Neuronal stem cell (in vitro differentiated cells): ENCODE data around the gene ZNF469.

Experiments used
- DNase-seq: peaks from one replicate; pipeline ENCODE4 v3.0.0-alpha.2; 2013; ENCODE audit warnings: low spot score
- H2AFZ ChIP-seq: one replicate; pipeline ENCODE4 v1.6.1; 2013; ENCODE audit warnings: mild to moderate bottlenecking, low read length, inconsistent platforms
- H2AK5ac ChIP-seq: 2 replicates; pipeline ENCODE4 v1.6.1; 2013; ENCODE audit warnings: low read depth, mild to moderate bottlenecking, inconsistent platforms, low read length, moderate library complexity, mixed read lengths
- H2BK120ac ChIP-seq: 2 replicates; pipeline ENCODE4 v1.6.1; 2013; ENCODE audit warnings: low read depth, mild to moderate bottlenecking, inconsistent platforms, low read length, moderate library complexity, mixed read lengths
- H2BK12ac ChIP-seq: one replicate; pipeline ENCODE4 v1.6.1; 2013; ENCODE audit warnings: low read length, inconsistent platforms
- H2BK15ac ChIP-seq: 2 replicates; pipeline ENCODE4 v1.6.1; 2013; ENCODE audit warnings: mild to moderate bottlenecking, low read length, inconsistent platforms, mixed read lengths
- H2BK5ac ChIP-seq: one replicate; pipeline ENCODE4 v1.6.1; 2013; ENCODE audit warnings: inconsistent platforms, mild to moderate bottlenecking, low read length, moderate library complexity
- H3K14ac ChIP-seq: one replicate; pipeline ENCODE4 v1.6.1; 2013; ENCODE audit warnings: low read length, inconsistent platforms
- H3K18ac ChIP-seq: 2 replicates; pipeline ENCODE4 v1.6.1; 2013; ENCODE audit warnings: low read length, inconsistent platforms
- H3K23ac ChIP-seq: 2 replicates; pipeline ENCODE4 v1.6.1; 2013; ENCODE audit warnings: low read depth, mild to moderate bottlenecking, mixed read lengths, low read length, inconsistent platforms; ENCODE audit not compliant: poor library complexity
- H3K27ac ChIP-seq: replicated peaks from 3 replicates; pipeline ENCODE4 v1.5.1; 2013; ENCODE audit warnings: low read length, inconsistent platforms
- H3K27me3 ChIP-seq, 3 experiments: 2 replicates each; pipeline ENCODE4 v1.6.1; 2013; ENCODE audit warnings: low read length in 3 of 3, mild to moderate bottlenecking in 2 of 3, inconsistent platforms in 1 of 3, low read depth in 1 of 3, mixed read lengths in 1 of 3, moderate library complexity in 1 of 3; ENCODE audit not compliant: control insufficient read depth in 3 of 3, insufficient read depth in 3 of 3
- H3K36me3 ChIP-seq, 2 donors: replicated peaks in 1 of 2; 2 replicates each; pipeline ENCODE4 v1.6.1; 2013; ENCODE audit warnings: low read length in 2 of 2; ENCODE audit not compliant: control insufficient read depth in 2 of 2, insufficient read depth in 2 of 2
- H3K4ac ChIP-seq: 2 replicates; pipeline ENCODE4 v1.6.1; 2013; ENCODE audit warnings: inconsistent platforms, mild to moderate bottlenecking, low read length, moderate library complexity
- H3K4me1 ChIP-seq, 2 donors: 1 replicate in 1 of 2; 2 replicates in 1 of 2; pipeline ENCODE4 v1.6.1; 2013; ENCODE audit warnings: low read length in 2 of 2, low read depth in 1 of 2; ENCODE audit not compliant: control insufficient read depth in 2 of 2, insufficient read depth in 1 of 2
- H3K4me2 ChIP-seq: one replicate; pipeline ENCODE4 v1.6.1; 2013; ENCODE audit warnings: mild to moderate bottlenecking, low read length, inconsistent platforms; ENCODE audit not compliant: insufficient read depth, poor library complexity, severe bottlenecking
- H3K4me3 ChIP-seq, 2 donors: 2 replicates each; pipeline ENCODE4 v1.5.1; 2013; ENCODE audit warnings: low read length in 2 of 2, mild to moderate bottlenecking in 2 of 2, inconsistent platforms in 1 of 2, moderate library complexity in 1 of 2
- H3K79me1 ChIP-seq: one replicate; pipeline ENCODE4 v1.6.1; 2013; ENCODE audit warnings: low read depth, mild to moderate bottlenecking, inconsistent platforms, low read length, moderate library complexity
- H3K9ac ChIP-seq: one replicate; pipeline ENCODE4 v1.6.1; 2013; ENCODE audit warnings: mild to moderate bottlenecking, low read depth, low read length, inconsistent platforms; ENCODE audit not compliant: poor library complexity
- H3K9me3 ChIP-seq, 2 donors: replicated peaks in 1 of 2; 2 replicates each; pipeline versions ENCODE3 to v1.6.1; 2013; ENCODE audit warnings: low read length in 2 of 2, mild to moderate bottlenecking in 2 of 2, inconsistent platforms in 1 of 2, low read depth in 1 of 2, mixed read lengths in 1 of 2, moderate library complexity in 1 of 2; ENCODE audit not compliant: control insufficient read depth in 2 of 2, insufficient read depth in 1 of 2
- H4K8ac ChIP-seq: one replicate; pipeline ENCODE4 v1.6.1; 2013; ENCODE audit warnings: low read depth, mild to moderate bottlenecking, inconsistent platforms, low read length, moderate library complexity
- H4K91ac ChIP-seq: one replicate; pipeline ENCODE4 v1.6.1; 2013; ENCODE audit warnings: low read length, low read depth, mild to moderate bottlenecking, inconsistent platforms; ENCODE audit not compliant: poor library complexity
- WGBS, 2 donors: extraction: QIAGEN DNeasy Blood & Tissue Kit; methylation state at CpG; one replicate each; pipeline ENCODE4 v1.1.7; 2013; ENCODE audit warnings: missing lambda C conversion rate in 2 of 2, mixed read lengths in 1 of 2; ENCODE audit not compliant: insufficient read length in 2 of 2, insufficient replicate concordance in 1 of 2; ENCODE audit errors: extremely low coverage in 2 of 2; 5-methylcytosine and 5-hydroxymethylcytosine counted together

The ZNF469 gene

DNA sequence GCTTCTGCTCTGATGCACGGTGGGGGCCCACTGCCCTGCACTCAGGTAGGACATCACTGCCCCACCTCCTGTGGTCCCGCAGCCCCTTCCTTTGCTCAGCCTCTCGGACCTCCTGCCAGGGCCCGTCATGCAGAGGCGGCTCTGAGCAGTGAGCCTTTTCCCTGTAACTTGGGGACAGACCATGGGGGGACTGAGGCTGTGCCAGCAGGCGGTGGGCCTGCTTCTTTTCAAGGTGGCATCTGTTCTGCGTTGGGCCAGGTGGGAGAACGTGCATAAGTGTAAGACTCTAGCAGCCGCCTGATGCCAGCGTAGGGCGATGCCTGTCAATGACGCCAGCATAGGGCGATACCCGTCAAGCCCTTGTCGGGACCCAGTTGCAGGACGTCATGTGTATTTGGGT lies 40.3 kb upstream of the ZNF469 start:
- WGBS, 2 donors = no CpG with 5 or more reads among the region's 16 CpGs
- Histone ChIP-seq H3K4me3 (peak overlapping the region in 1 of 2 donors; percentile 42), H3K36me3 (no peaks in the 10 kb centered on the region)

DNA sequence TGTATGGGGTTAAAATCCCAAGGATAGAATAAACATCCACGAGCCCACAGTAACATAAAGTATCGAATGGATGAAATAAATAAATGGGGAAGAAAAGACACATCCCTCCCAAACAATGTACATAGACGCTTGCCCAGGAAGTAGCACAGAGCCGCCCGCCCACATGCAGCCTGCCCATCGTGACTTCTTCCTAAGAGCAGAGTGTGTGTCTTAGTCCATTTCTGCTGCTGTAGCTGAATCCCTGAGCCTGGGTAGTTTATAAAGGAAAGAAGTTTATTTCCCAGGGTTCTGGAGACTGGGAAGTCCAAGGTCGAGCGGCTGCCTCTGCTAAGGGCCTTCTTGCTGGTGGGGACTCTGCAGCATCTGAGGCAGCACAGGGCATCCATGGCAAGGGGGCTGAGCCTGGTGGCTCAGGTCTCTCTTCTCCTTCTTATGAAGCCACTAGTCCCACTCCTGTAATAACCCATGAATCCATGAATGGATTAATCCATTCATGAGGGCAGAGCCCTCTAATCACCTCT lies 39.4 kb upstream of the ZNF469 start:
- Histone ChIP-seq H3K9ac (no peak overlapping the region), H3K4me1 (no peaks in the 10 kb centered on the region), H3K27ac (no peak overlapping the region), H3K36me3 (no peaks in the 10 kb centered on the region), H4K8ac (no peak overlapping the region), H4K91ac (no peak overlapping the region), H3K4me3 (no peak overlapping the region), H2BK120ac (no peak overlapping the region), H3K4ac (no peak overlapping the region), H2AK5ac (no peak overlapping the region), H3K9me3 (peaks cover 0 to 1% of the 10 kb centered on the region in 2 donors), H3K18ac (no peak overlapping the region), H3K14ac (no peak overlapping the region), H3K27me3 (peaks cover 0 to 3% (median 0%) of the 10 kb centered on the region in 3 experiments), H2AFZ (no peak overlapping the region), H2BK15ac (no peak overlapping the region), H3K23ac (no peak overlapping the region), H3K79me1 (no peaks in the 10 kb centered on the region), H3K4me2 (no peak overlapping the region), H2BK5ac (no peak overlapping the region), H2BK12ac (no peak overlapping the region)
- no peak for DNase-seq
- WGBS, 2 donors = no CpG with 5 or more reads among the region's 8 CpGs

More for the DNA sequence above, 40.3 kb upstream of the ZNF469 start:
- H3K27ac ChIP-seq = no peak overlapping the region
- H4K91ac ChIP-seq = no peak overlapping the region
- H2BK5ac ChIP-seq = no peak overlapping the region
- no peak overlapping the region for H4K8ac ChIP-seq
- no peak overlapping the region for H2BK15ac ChIP-seq
- H3K4me1 ChIP-seq = no peaks in the 10 kb centered on the region
- no peak overlapping the region for H2AFZ ChIP-seq
- no peak overlapping the region for H3K4ac ChIP-seq
- peaks cover 0 to 3% (median 0%) of the 10 kb centered on the region in 3 experiments for H3K27me3 ChIP-seq
- H2BK12ac ChIP-seq = peak overlapping the region; percentile 58
- no peak overlapping the region for H3K9ac ChIP-seq
- H3K23ac ChIP-seq = no peak overlapping the region
- H2BK120ac ChIP-seq = no peak overlapping the region
- H3K18ac ChIP-seq = peak overlapping the region; percentile 76
- peak overlapping the region; percentile 56 for H3K14ac ChIP-seq
- DNase-seq = no peak
- H3K4me2 ChIP-seq = no peak overlapping the region
- peaks cover 0 to 1% of the 10 kb centered on the region in 2 donors for H3K9me3 ChIP-seq
- H2AK5ac ChIP-seq = no peak overlapping the region
- no peaks in the 10 kb centered on the region for H3K79me1 ChIP-seq

DNA sequence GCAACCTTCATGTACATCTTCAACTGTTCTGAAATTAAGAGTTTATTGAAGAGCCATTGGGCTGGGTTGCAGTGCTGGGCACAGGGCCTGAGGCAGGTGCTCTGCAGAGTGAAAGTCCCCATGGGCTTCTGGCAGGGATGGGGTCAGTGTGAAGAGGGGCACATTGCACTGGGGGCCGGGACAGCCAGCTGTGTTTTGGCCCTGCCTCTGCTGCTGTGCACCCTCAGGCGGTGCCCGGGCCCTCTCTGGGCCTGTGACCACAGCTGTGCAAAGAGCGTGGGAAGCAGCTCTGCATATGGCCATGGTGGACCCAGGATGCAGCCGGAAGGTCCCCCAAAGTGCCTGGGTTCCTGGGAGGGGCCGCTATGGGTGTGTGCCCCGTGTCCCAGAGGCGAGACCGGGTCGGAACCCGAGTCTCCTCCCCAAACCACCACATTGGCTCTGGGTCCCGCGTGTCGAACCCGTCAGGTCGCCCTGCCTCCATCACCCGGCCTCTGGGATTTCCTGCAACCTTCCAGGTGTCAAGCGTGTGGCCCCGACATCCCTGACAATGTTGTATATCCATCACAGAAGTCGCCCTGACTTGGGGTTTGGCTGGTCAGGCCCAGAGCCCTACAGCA lies 38.2 kb upstream of the ZNF469 start:
- Histone ChIP-seq H2BK15ac (no peak overlapping the region), H3K4me2 (no peak overlapping the region), H3K23ac (no peak overlapping the region), H3K4me3 (no peak overlapping the region), H3K36me3 (no peaks in the 10 kb centered on the region), H3K14ac (no peak overlapping the region), H4K91ac (no peak overlapping the region), H3K27ac (no peak overlapping the region), H2BK120ac (no peak overlapping the region), H2AFZ (no peak overlapping the region), H3K9ac (no peak overlapping the region), H2AK5ac (no peak overlapping the region), H3K18ac (peak overlapping the region; percentile 33), H3K79me1 (peaks cover 3% of the 10 kb centered on the region), H4K8ac (no peak overlapping the region), H3K4ac (no peak overlapping the region), H2BK12ac (no peak overlapping the region), H3K9me3 (peaks cover 0 to 5% of the 10 kb centered on the region in 2 donors), H3K27me3 (peaks cover 0 to 3% (median 0%) of the 10 kb centered on the region in 3 experiments), H3K4me1 (no peaks in the 10 kb centered on the region), H2BK5ac (peak overlapping the region; percentile 57)
- WGBS, 2 donors = no CpG with 5 or more reads among the region's 20 CpGs
- no peak for DNase-seq

DNA sequence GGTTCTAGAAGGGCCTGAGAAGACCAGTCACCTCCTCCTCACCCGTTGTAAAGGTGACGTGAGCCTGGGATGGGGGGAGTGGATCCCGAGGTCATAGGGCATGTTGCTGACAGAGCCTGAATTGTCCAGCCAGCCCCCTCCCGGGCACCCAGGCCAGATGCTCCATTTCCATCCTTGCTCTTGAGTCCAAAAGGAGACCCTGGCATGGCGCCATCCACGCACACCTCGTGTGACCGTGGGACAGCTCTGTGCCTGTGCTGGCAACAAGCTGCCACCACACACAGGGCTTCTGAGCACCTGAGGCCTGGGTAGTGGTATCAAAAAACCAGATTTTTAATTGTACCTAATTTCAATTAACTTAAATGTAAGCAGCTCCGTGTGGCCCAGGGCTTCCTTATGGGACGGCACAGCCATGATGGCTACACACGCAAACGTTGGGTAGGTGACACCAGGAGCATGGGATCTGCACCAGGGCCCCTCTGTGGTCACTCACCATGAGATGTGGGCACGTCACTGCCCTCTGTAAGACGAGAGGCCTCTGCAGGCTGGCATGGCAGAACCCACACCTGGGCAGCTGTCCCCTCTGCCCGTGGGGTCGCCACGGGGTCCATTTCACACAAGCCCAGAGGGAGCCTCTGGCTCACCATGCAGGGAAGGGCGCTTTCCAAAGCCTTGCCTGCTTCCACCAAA lies 37.6 kb upstream of the ZNF469 start:
- peak overlapping the region; percentile 57 for H2BK5ac ChIP-seq
- peak overlapping the region; percentile 54 for H2AK5ac ChIP-seq
- H3K23ac ChIP-seq = no peak overlapping the region
- no peaks in the 10 kb centered on the region for H3K4me1 ChIP-seq
- DNase-seq = no peak
- H2BK15ac ChIP-seq = peak overlapping the region; percentile 66
- no peak overlapping the region for H3K4me3 ChIP-seq
- WGBS, 2 donors = no CpG with 5 or more reads among the region's 18 CpGs
- no peak overlapping the region for H3K4ac ChIP-seq
- no peak overlapping the region for H4K91ac ChIP-seq
- H3K14ac ChIP-seq = peak overlapping the region; percentile 12
- no peak overlapping the region for H4K8ac ChIP-seq
- peaks cover 0 to 6% of the 10 kb centered on the region in 2 donors for H3K9me3 ChIP-seq
- no peak overlapping the region for H2AFZ ChIP-seq
- no peak overlapping the region for H3K9ac ChIP-seq
- peak overlapping the region; percentile 21 for H3K18ac ChIP-seq
- H3K4me2 ChIP-seq = no peak overlapping the region
- H2BK12ac ChIP-seq = no peak overlapping the region
- no peaks in the 10 kb centered on the region for H3K36me3 ChIP-seq
- H3K79me1 ChIP-seq = peaks cover 3% of the 10 kb centered on the region
- no peak overlapping the region for H2BK120ac ChIP-seq
- H3K27me3 ChIP-seq = peaks cover 0 to 3% (median 0%) of the 10 kb centered on the region in 3 experiments
- no peak overlapping the region for H3K27ac ChIP-seq
